Stomach (tissue), 9 donors: ENCODE measurements around the gene ATL1. TPM values are rescaled to one million over a fixed set of nuclear protein-coding genes. Genes with fewer than 3 reads are reported as not detected.

Experiments
- DNase-seq, 2 donors: peaks; one replicate each; pipeline versions ENCODE4 v3.0.0 to v3.0.0-alpha.2; 2013 to 2019
- H3K27ac ChIP-seq, 5 donors: fragments of 200-600 bp in 4 of 5; sonication (generic) in 4 of 5; one replicate each; pipeline ENCODE4 v1.5.1; 2013 to 2019; ENCODE audit warnings: mild to moderate bottlenecking in 1 of 5, moderate library complexity in 1 of 5
- H3K27me3 ChIP-seq, 3 donors: fragments of 200-600 bp; sonication (generic); one replicate each; pipeline ENCODE4 v1.5.1; 2017 to 2019; ENCODE audit warnings: mixed run types in 1 of 3
- H3K36me3 ChIP-seq, 4 donors: fragments of 200-600 bp; sonication (generic); 1 replicate in 3 of 4; 2 replicates in 1 of 4; pipeline ENCODE4 v1.5.1; 2016 to 2019
- H3K4me1 ChIP-seq, 4 donors: fragments of 200-600 bp; sonication (generic); one replicate each; pipeline ENCODE4 v1.5.1; 2016 to 2019
- H3K4me3 ChIP-seq, 4 donors: fragments of 200-600 bp; sonication (generic) in 3 of 4; one replicate each; pipeline ENCODE4 v1.5.1; 2016 to 2019; ENCODE audit warnings: mild to moderate bottlenecking in 1 of 4
- H3K9me3 ChIP-seq, 4 donors: fragments of 200-600 bp; sonication (generic); one replicate each; pipeline ENCODE4 v1.5.1; 2016 to 2019
- CTCF ChIP-seq, 7 experiments: fragments of 450-650 bp in 4 of 7; fragments of 200-600 bp in 3 of 7; sonication (generic) in 3 of 7; IDR thresholded peaks; one replicate each; pipeline ENCODE4 v1.5.1; 2016 to 2019; ENCODE audit warnings: antibody characterized with exemption in 7 of 7, control low read depth in 2 of 7, mild to moderate bottlenecking in 1 of 7
- EP300 ChIP-seq: sonication (generic); formaldehyde crosslinking; IDR thresholded peaks from one replicate; pipeline ENCODE4 v1.6.1; 2017; ENCODE audit warnings: antibody characterized with exemption
- POLR2A ChIP-seq, 4 donors: fragments of 450-650 bp; IDR thresholded peaks; one replicate each; pipeline ENCODE4 v1.6.1; 2016; ENCODE audit warnings: antibody characterized with exemption in 4 of 4, control low read depth in 2 of 4, mild to moderate bottlenecking in 1 of 4, moderate library complexity in 1 of 4
- POLR2AphosphoS5 ChIP-seq, 3 donors: sonication (generic); formaldehyde crosslinking; IDR thresholded peaks; one replicate each; pipeline ENCODE4 v1.6.1; 2016; ENCODE audit warnings: antibody characterized with exemption in 3 of 3
- WGBS, 5 donors: extraction: QIAGEN DNeasy Blood & Tissue Kit in 3 of 5; methylation state at CpG; one replicate each; pipeline versions ENCODE4 v1.1.5 to v1.1.7; 2013 to 2018; 5-methylcytosine and 5-hydroxymethylcytosine counted together
- intact Hi-C: fragments of 100-400 bp; cut with DNase I; formaldehyde crosslinking; loops from one replicate; pipeline ENCODE4 v1.15.1; 2023; ENCODE audit warnings: low total_unique reads
- polyA plus RNA-seq, 3 donors: library from polyadenylated mRNA; stranded (reverse); fragments of 200-250 nt; gene quantifications; one replicate each; pipeline ENCODE4 v1.2.3, GENCODE V29; 2013
- total RNA-seq, 5 donors: library from RNA; depleted of rRNA; stranded (reverse); fragments of >200 nt; gene quantifications; one replicate each; pipeline versions ENCODE4 v1.1.0 to v1.2.3, GENCODE V29; 2014 to 2016
- donor health status: healthy with polysubstance abuse.
- donor health status: Bipolar disorder and iron deficiency.
- donor health status: healthy.

ATL1 gene
- total and polyA plus RNA-seq, 8 donors: 0.58 to 10.1 (median 2.2) TPM

DNA sequence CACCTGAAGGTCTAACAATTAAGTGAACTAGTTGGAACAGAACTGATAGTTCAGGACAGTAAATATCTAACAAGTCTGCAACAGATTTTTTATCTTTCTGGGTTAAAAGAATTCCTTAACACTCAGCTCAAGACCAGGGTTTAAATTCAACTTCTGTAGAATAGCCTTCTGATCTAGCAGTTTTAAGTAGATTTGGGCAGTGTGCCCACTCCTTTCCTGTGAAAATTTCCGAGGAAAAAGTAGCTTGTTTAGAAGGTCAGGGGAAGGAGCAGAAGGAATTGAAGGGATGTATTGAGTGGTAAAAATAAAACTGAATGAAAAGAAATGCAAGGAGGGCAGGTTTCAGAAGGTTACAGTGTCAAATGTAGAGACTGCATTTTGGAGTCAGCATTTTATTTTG is 45.8 kb downstream of the ATL1 start:
- TF ChIP-seq EP300: no peak
- TF ChIP-seq POLR2A (IDR thresholded peaks at IDR 0.05): no peak
- no peak for TF ChIP-seq CTCF (IDR thresholded peaks at IDR 0.05)
- TF ChIP-seq POLR2AphosphoS5 (IDR thresholded peaks at IDR 0.05): no peak
- intact Hi-C loops: loop anchor here (10.0 kb wide), 1 partner anchor 169 kb away; no protein-coding TSS in a partner anchor
- WGBS, 5 donors: 0 to 17% (median 11%) methylated on average over 1 of the region's 1 CpG
- H3K9me3 ChIP-seq: no peaks in the 10 kb centered on the region
- H3K4me1 ChIP-seq: peaks cover 0 to under 1% (median under 1%) of the 10 kb centered on the region in 4 donors
- no peak overlapping the region for H3K27ac ChIP-seq
- no peaks in the 10 kb centered on the region for H3K36me3 ChIP-seq
- no peaks in the 10 kb centered on the region for H3K27me3 ChIP-seq
- H3K4me3 ChIP-seq: no peak overlapping the region
- peak in 1 of 2 donors; percentile 43 for DNase-seq

- Histone ChIP-seq H3K27ac (no peak overlapping the region), H3K27me3 (no peaks in the 10 kb centered on the region)
Measured at GRCh38 chr14:50606468-50606867, 46.5 kb downstream of the ATL1 start.

DNA sequence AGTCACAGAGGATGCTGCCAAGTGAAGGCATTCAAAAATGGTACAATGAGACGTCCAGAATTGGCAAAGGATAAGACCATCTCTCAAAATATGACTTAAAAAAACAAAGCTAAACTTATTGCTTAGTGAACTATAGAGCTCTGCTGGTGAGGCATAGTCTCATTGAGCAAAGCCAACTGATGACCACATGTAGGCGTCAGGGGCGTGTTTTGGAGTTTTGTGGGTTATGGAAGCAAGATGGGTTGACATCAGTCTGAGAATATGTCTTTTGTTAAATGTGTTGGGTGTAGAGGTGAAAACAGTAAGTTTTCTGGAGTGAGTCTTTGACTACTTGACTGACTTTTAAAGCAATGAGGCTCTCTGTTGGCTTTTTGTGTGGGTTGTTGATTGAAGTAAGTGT is 47.2 kb downstream of the ATL1 start:
- Histone ChIP-seq H3K36me3 (no peaks in the 10 kb centered on the region), H3K27ac (no peak overlapping the region), H3K9me3 (no peaks in the 10 kb centered on the region), H3K27me3 (no peaks in the 10 kb centered on the region), H3K4me3 (no peak overlapping the region), H3K4me1 (no peaks in the 10 kb centered on the region)
- peak in 1 of 2 donors; percentile 15 for DNase-seq
- no peak for TF ChIP-seq POLR2A (IDR thresholded peaks at IDR 0.05)
- no peak for TF ChIP-seq EP300
- TF ChIP-seq CTCF (IDR thresholded peaks at IDR 0.05): no peak
- no peak for TF ChIP-seq POLR2AphosphoS5 (IDR thresholded peaks at IDR 0.05)
- 84 to 87% (median 85%) methylated on average over 3 of the region's 3 CpGs for WGBS, 5 donors
- intact Hi-C loops: loop anchor here (10.0 kb wide), 1 partner anchor 168 kb away; no protein-coding TSS in a partner anchor

More at GRCh38 chr14:50606468-50606867, 46.5 kb downstream of the ATL1 start:
- Histone ChIP-seq H3K36me3 (no peaks in the 10 kb centered on the region), H3K9me3 (no peaks in the 10 kb centered on the region), H3K4me1 (no peaks in the 10 kb centered on the region), H3K4me3 (no peak overlapping the region)
- TF ChIP-seq CTCF (IDR thresholded peaks at IDR 0.05) (no peak), POLR2A (IDR thresholded peaks at IDR 0.05) (no peak), EP300 (no peak), POLR2AphosphoS5 (IDR thresholded peaks at IDR 0.05) (no peak)
- DNase-seq: no peak
- 85 to 95% (median 90%) methylated on average over 2 of the region's 2 CpGs for WGBS, 5 donors
- intact Hi-C loops: loop anchor here (10.0 kb wide), 1 partner anchor 168 kb away; no protein-coding TSS in a partner anchor

- DNase-seq: peak in 1 of 2 donors; percentile 4
- intact Hi-C loops: loop anchor here (10.0 kb wide), 1 partner anchor 167 kb away; no protein-coding TSS in a partner anchor
- H3K9me3 ChIP-seq: no peaks in the 10 kb centered on the region
Measured at GRCh38 chr14:50607761-50608160, 47.8 kb downstream of the ATL1 start.

More at GRCh38 chr14:50607761-50608160, 47.8 kb downstream of the ATL1 start:
- no peak for TF ChIP-seq POLR2AphosphoS5 (IDR thresholded peaks at IDR 0.05)
- no peak for TF ChIP-seq POLR2A (IDR thresholded peaks at IDR 0.05)
- TF ChIP-seq EP300: no peak
- TF ChIP-seq CTCF (IDR thresholded peaks at IDR 0.05): no peak
- no peaks in the 10 kb centered on the region for H3K36me3 ChIP-seq
- 84 to 100% (median 88%) methylated on average over 1 of the region's 1 CpG for WGBS, 5 donors
- H3K4me3 ChIP-seq: no peak overlapping the region
- no peaks in the 10 kb centered on the region for H3K4me1 ChIP-seq
- no peak overlapping the region for H3K27ac ChIP-seq
- H3K27me3 ChIP-seq: no peaks in the 10 kb centered on the region
